Measurements from ENCODE around the gene FOXP1.

- no peak for TF ChIP-seq EP300 (IDR thresholded peaks at IDR 0.05)
- no peak for TF ChIP-seq CTCF (IDR thresholded peaks at IDR 0.05)
- no peak for TF ChIP-seq POLR2A (IDR thresholded peaks at IDR 0.05)
- TF ChIP-seq POLR2AphosphoS5 (IDR thresholded peaks at IDR 0.05), result no peak
Observed at GRCh38 chr3:71489315-71489761, 94.2 kb downstream of the FOXP1 start.
